HUES6 (cell line): ENCODE measurements around the gene SNX2.
A peak's percentile ranks its signal among the peaks of the same experiment; 100 is the strongest.

Source experiments
- H3K27ac ChIP-seq: 2 replicates; pipeline ENCODE4 v1.7.0; 2013; ENCODE audit warnings: low read depth, mild to moderate bottlenecking, low read length, inconsistent platforms
- H3K27me3 ChIP-seq: 2 replicates; pipeline ENCODE4 v1.6.1; 2013; ENCODE audit warnings: low read length; ENCODE audit not compliant: control insufficient read depth, insufficient read depth
- H3K36me3 ChIP-seq: 2 replicates; pipeline ENCODE4 v1.6.1; 2013; ENCODE audit warnings: low read length; ENCODE audit not compliant: control insufficient read depth, insufficient read depth
- H3K4me1 ChIP-seq: 2 replicates; pipeline ENCODE4 v1.6.1; 2013; ENCODE audit warnings: low read length; ENCODE audit not compliant: control insufficient read depth, insufficient read depth
- H3K4me3 ChIP-seq: 2 replicates; pipeline ENCODE4 v1.5.1; 2013; ENCODE audit warnings: low read depth, low read length
- H3K9ac ChIP-seq: one replicate; pipeline ENCODE4 v1.6.1; 2013; ENCODE audit warnings: mild to moderate bottlenecking, low read length
- H3K9me3 ChIP-seq: 2 replicates; pipeline ENCODE4 v1.6.1; 2013; ENCODE audit warnings: low read depth, low read length; ENCODE audit not compliant: control insufficient read depth, insufficient read depth

SNX2 gene

DNA sequence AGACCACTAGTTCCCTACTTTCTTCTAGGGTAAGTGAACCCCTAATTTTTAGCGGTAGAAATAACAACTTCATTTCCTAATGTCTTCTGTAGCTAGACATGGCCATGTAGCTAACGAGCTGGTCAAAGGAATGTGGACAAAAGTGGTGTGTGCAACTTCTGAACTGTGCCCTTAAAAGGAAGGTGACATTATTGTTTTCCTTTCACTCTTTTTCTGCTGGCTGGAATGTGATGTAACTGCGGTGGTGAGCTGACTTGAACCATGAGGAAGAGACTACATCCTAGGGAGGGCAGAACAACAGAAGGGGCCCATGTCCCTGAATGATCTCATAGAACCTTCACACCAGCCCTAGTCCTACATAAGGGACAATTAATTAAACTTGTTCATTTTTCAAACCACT is 1.3 kb upstream of the SNX2 start:
- Histone ChIP-seq H3K9me3 (no peaks in the 10 kb centered on the region), H3K4me3 (no peak overlapping the region), H3K4me1 (peaks cover 8% of the 10 kb centered on the region; the same call in 1 of the 2 replicates), H3K9ac (no peak overlapping the region), H3K27me3 (no peaks in the 10 kb centered on the region; the same call in 1 of the 2 replicates), H3K27ac (no peak overlapping the region), H3K36me3 (no peaks in the 10 kb centered on the region)

DNA sequence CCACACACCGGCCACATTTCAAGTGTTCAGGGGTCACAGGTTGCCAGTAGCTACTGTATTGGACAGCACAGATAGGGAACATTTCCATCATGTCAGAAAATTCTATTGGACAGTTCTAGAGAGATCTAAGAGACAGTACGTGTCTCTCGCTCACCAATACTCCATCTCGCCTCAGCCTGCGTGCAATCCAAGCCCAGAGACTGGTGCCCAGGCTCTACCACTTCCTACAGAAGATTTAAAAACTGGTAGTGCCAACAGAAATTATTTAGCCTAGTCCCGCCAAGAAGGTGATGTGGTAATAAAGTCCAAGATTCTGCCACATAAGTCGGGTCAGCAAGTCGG is 390 bp upstream of the SNX2 start:
- peaks cover 8% of the 10 kb centered on the region; the same call in 1 of the 2 replicates for H3K4me1 ChIP-seq
- H3K27ac ChIP-seq = no peak overlapping the region
- H3K9me3 ChIP-seq = no peaks in the 10 kb centered on the region
- peak overlapping the region; percentile 87 for H3K4me3 ChIP-seq
- no peaks in the 10 kb centered on the region; the same call in 1 of the 2 replicates for H3K27me3 ChIP-seq
- no peaks in the 10 kb centered on the region for H3K36me3 ChIP-seq
- H3K9ac ChIP-seq = no peak overlapping the region

DNA sequence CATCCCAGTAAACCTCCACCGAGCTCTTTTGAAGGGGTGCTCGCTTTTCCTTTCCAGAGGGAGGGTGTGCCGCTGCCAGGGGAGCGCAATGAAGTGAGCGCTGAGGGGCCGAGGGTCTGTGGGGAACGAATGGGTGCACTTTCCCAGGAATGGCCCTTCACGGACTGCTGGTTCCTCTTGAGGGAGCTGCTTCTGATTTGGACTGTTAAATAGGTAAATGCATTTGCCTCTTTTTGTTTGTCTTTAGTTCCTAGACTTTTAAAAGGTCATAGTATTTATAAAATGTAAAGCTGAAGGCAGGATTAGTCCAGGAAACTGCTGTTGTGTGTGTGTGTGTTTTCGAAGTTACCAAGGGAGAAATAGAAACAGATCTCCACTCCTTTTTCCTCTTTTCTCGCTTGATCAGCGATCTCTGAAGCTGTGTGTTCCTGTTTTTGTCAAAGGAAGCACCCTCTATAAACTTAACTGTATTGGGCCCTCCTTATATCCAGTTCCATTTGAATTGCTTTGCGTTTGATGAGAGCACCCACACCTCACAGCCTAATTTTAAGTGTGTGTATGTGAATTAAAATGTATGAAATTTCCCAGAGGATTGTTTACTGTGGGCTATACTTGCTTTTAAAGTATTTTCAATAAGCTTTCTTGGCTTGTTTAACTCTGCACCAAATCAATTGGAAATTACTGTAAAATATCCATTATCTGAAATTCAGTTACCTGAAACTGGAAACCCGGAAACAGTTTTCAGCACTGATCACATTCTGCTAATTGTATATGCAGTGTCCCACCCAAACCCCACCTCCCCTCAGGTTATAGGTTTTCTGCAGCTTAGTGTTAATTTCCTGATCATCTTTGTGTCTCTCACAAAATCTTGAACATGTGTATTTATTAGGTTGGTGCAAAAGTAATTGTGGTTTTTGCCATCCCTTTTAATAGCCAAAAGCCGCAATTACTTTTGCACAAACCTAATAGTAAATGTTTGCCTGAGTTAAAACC is 966 bp downstream of the SNX2 start:
- Histone ChIP-seq H3K36me3 (no peaks in the 10 kb centered on the region), H3K9ac (peak overlapping the region; percentile 79), H3K27ac (peak overlapping the region; percentile 74; the same call in 1 of the 2 replicates), H3K9me3 (no peaks in the 10 kb centered on the region), H3K27me3 (no peaks in the 10 kb centered on the region; the same call in 1 of the 2 replicates), H3K4me3 (peak overlapping the region; percentile 87), H3K4me1 (peaks cover 8% of the 10 kb centered on the region; the same call in 1 of the 2 replicates)

DNA sequence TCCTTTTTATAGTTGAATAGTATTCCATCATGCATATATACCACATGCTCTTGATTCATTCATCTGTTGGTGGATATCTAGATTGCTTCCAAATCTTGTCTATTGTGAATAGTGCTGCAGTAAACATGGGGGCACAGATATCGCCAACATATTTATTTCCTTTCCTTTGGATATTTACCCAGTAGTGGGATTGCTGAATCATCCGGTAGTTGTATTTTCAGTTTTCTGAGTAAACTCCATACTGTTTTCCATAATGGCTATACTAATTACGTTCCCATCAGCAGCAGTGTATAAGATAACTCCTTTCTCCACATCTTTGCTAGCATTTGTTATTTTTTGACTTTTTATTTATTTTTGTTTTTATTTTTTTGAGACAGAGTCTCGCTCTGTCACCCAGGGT is 3.3 kb downstream of the SNX2 start:
- Histone ChIP-seq H3K27ac (no peak overlapping the region), H3K9me3 (peaks cover 3% of the 10 kb centered on the region; the same call in 1 of the 2 replicates), H3K9ac (no peak overlapping the region), H3K36me3 (0 out of 2 replicates have a peak, but pooled peaks cover 3% of the 10 kb centered on the region), H3K4me1 (peaks cover 8% of the 10 kb centered on the region; the same call in 1 of the 2 replicates), H3K4me3 (no peak overlapping the region), H3K27me3 (no peaks in the 10 kb centered on the region; the same call in 1 of the 2 replicates)

DNA sequence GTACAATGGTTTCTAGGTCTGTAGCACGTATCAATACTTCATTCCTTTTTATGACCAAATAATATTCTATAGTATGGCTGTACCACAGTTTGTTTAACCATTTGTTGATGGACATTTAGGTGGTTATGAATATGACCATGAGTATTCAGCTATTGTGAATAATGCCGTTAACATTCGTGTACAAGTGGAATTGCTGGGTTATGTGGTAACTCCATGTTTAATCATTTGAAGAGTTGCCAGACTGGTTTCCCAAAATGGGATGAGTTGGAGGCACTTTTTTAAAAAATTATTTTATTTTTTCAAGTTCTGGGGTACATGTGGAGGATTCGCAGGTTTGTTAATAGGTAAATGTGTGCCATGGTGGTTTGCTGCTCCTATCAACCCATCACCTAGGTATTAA is 4.6 kb downstream of the SNX2 start:
- Histone ChIP-seq H3K4me3 (no peak overlapping the region), H3K4me1 (peaks cover 7% of the 10 kb centered on the region; the same call in 1 of the 2 replicates), H3K27ac (no peak overlapping the region), H3K36me3 (0 out of 2 replicates have a peak, but pooled peaks cover 3% of the 10 kb centered on the region), H3K27me3 (no peaks in the 10 kb centered on the region), H3K9ac (no peak overlapping the region), H3K9me3 (peaks cover 3% of the 10 kb centered on the region; the same call in 1 of the 2 replicates)

DNA sequence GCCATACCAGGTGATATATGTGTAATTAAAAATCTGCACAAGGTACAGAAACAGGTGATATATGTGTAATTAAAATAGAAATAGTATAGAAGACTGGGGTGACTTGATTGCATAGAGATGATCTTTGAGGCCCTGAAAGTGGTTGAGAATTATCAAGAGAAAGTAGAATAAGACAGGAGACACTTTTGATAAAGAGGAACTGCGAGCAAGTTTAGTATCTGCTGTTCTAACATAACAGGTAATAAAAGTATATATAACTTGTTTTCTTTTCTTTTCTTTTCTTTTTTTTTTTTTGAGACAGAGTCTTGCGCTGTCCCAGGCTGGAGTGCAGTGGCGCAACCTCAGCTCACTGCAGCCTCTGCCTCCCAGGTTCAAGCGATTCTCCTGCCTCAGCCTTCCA is 5.4 kb downstream of the SNX2 start:
- 0 out of 2 replicates have a peak, but pooled peaks cover 5% of the 10 kb centered on the region for H3K4me1 ChIP-seq
- H3K36me3 ChIP-seq = 0 out of 2 replicates have a peak, but pooled peaks cover 3% of the 10 kb centered on the region
- H3K9me3 ChIP-seq = peaks cover 10% of the 10 kb centered on the region; the same call in 1 of the 2 replicates
- H3K9ac ChIP-seq = no peak overlapping the region
- H3K27ac ChIP-seq = no peak overlapping the region
- H3K4me3 ChIP-seq = no peak overlapping the region
- H3K27me3 ChIP-seq = no peaks in the 10 kb centered on the region

DNA sequence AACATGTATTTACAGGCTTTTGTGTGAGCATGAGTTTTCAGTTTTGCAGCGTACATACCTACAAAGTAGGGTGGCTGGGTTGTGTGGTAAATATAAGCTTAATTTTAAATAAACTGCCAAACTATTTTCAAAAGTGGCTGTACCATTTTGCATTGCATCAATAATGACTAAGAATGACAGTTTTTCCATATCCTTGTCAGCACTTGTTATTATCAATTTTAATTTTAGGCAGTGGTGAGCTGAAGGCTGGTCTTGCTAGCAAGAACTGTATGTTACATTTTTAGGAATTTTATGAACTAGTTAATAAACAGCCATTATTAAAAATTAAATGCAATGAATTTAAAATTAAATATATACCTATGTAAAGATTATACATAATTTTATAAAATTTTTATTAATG is 6.6 kb downstream of the SNX2 start:
- Histone ChIP-seq H3K4me1 (0 out of 2 replicates have a peak, but pooled peaks cover 5% of the 10 kb centered on the region), H3K36me3 (0 out of 2 replicates have a peak, but pooled peaks cover 3% of the 10 kb centered on the region)

DNA sequence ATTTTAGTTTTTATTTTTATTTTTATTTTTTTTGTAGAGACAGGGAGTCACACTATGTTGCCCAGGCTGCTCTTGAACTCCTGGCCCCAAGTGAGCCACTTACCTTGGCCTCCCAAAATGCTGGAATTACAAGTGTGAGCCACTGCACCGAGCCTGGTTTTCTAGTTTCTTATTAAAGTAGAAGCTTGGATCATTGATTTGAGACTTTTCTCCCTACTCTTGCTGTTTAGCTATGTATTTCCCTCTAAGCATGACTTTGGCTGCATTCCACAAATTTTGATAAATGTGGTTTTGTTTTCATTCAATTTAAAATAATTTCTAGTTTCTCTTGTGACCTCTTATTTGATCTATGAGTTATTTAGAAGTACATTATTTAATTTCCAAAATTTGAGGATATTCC is 10.4 kb downstream of the SNX2 start:
- Histone ChIP-seq H3K4me1 (no peaks in the 10 kb centered on the region; the same call in 1 of the 2 replicates), H3K4me3 (no peak overlapping the region), H3K27ac (no peak overlapping the region), H3K9me3 (peaks cover 17% of the 10 kb centered on the region; the same call in 1 of the 2 replicates), H3K36me3 (0 out of 2 replicates have a peak, but pooled peaks cover 3% of the 10 kb centered on the region), H3K9ac (no peak overlapping the region), H3K27me3 (no peaks in the 10 kb centered on the region)

More for the DNA sequence above, 6.6 kb downstream of the SNX2 start:
- Histone ChIP-seq H3K27me3 (no peaks in the 10 kb centered on the region), H3K27ac (no peak overlapping the region), H3K4me3 (no peak overlapping the region), H3K9me3 (peaks cover 11% of the 10 kb centered on the region; the same call in 1 of the 2 replicates), H3K9ac (no peak overlapping the region)

DNA sequence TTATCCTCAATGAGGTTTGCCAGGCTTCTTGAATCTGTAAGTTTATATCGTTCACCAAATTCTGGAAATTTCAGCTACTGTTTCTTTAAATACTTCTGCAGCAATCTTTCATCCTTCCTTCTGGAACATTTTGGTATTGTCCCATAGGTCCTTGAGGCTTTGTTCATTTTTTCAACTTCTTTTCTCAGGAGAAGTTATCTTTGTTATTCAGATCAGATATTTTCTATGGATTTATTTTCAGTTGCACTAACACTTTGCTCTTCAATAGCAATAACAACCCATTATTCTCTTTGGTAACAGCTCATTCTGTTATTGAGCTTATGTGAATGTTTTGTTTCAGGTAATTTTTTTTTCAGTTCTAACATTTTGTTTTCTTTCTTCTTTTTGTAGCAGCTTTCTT is 13.5 kb downstream of the SNX2 start:
- Histone ChIP-seq H3K9me3 (peaks cover 16% of the 10 kb centered on the region; the same call in 1 of the 2 replicates), H3K27ac (no peak overlapping the region), H3K27me3 (no peaks in the 10 kb centered on the region), H3K9ac (no peak overlapping the region), H3K36me3 (no peaks in the 10 kb centered on the region; the same call in 1 of the 2 replicates), H3K4me3 (no peak overlapping the region), H3K4me1 (no peaks in the 10 kb centered on the region; the same call in 1 of the 2 replicates)

DNA sequence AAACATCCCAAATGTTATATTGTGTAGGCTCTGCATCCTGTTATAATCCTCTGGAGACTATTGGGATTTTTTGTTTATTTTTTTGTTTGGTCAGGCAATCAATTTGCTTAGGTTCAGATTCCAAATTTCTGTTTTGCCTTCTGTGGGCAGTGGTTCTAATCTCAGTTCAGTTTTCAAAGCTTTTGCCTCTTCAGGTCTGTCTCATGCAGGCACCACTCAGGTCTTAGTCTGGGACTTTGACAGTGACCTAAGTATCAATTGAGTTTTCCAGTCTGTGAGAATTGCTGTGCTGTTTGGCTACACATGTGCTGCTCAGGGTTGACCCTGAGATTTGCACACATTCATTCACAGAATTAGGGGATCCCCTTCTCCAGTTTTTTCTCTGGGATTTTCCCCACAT is 14.1 kb downstream of the SNX2 start:
- Histone ChIP-seq H3K27ac (no peak overlapping the region), H3K27me3 (no peaks in the 10 kb centered on the region), H3K4me1 (no peaks in the 10 kb centered on the region; the same call in 1 of the 2 replicates), H3K9me3 (peaks cover 16% of the 10 kb centered on the region; the same call in 1 of the 2 replicates), H3K36me3 (no peaks in the 10 kb centered on the region; the same call in 1 of the 2 replicates), H3K9ac (no peak overlapping the region), H3K4me3 (no peak overlapping the region)
